ENCODE measurements around the gene ADCK1.

DNA sequence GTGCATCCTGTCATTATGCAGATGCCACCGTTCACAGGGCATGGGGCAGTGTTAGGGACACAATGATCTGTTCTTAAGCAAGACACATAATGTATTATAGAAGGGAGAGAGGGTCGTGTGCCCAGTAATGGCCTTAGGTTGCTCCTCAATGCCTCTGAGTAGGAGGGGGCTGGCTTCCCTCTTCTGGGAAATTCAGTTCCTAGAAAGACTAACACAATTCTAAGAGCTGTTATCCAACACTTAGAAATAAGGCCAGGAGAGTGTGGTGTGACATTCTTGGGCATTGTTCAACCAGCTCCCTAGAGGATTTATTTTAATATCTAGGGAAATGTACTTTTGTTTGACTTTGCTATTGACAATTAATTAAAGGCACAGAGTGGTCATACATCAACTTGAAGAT is 118.5 kb downstream of the ADCK1 start:
- TF ChIP-seq, protein P1, sequence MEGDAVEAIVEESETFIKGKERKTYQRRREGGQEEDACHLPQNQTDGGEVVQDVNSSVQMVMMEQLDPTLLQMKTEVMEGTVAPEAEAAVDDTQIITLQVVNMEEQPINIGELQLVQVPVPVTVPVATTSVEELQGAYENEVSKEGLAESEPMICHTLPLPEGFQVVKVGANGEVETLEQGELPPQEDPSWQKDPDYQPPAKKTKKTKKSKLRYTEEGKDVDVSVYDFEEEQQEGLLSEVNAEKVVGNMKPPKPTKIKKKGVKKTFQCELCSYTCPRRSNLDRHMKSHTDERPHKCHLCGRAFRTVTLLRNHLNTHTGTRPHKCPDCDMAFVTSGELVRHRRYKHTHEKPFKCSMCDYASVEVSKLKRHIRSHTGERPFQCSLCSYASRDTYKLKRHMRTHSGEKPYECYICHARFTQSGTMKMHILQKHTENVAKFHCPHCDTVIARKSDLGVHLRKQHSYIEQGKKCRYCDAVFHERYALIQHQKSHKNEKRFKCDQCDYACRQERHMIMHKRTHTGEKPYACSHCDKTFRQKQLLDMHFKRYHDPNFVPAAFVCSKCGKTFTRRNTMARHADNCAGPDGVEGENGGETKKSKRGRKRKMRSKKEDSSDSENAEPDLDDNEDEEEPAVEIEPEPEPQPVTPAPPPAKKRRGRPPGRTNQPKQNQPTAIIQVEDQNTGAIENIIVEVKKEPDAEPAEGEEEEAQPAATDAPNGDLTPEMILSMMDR (conservative IDR thresholded peaks at IDR 0.05; ENCODE audit: low read length): no peak
- TF ChIP-seq EZH2phosphoT487 (IDR thresholded peaks at IDR 0.05; ENCODE audit: borderline replicate concordance, low read depth, low read length): no peak
